IMR-90 (cell line): ENCODE data around the gene TP53AIP1. TPM values are rescaled to one million over a fixed set of nuclear protein-coding genes. Genes with fewer than 3 reads are reported as not detected.

Experiments
- ATAC-seq: fragments of 200-7000 bp; cut with Tn5 transposase; 2 replicates; pipeline ENCODE4 v1.9.1; 2020; ENCODE audit warnings: low read depth, mild to moderate bottlenecking, moderate library complexity
- BruUV-seq: library from RNA; stranded (reverse); fragments of 400-500 nt; replicated peaks from 2 replicates; lab custom pipeline; 2021; lab: Mats Ljungman, UMichigan
- CTCF ChIA-PET: fragments of 300-600 bp; formaldehyde crosslinking; extraction: SDS; loops from one replicate; lab custom pipeline; 2021; ENCODE audit warnings: antibody characterized with exemption; lab: Yijun Ruan, JAX
- POLR2A ChIA-PET: fragments of 300-600 bp; sonication (Branson Sonifier 250); formaldehyde crosslinking; loops from one replicate; lab custom pipeline; 2022; ENCODE audit warnings: antibody characterized with exemption; ENCODE audit not compliant: unreplicated experiment; lab: Charles Lee
- DNase-seq: peaks from one replicate; pipeline ENCODE4 v3.0.0; 2013
- H2AFZ ChIP-seq: replicated peaks from 2 replicates; pipeline ENCODE3; 2013; ENCODE audit warnings: low read length, mild to moderate bottlenecking; ENCODE audit not compliant: poor library complexity
- H2AK5ac ChIP-seq: 2 replicates; pipeline ENCODE4 v1.6.1; 2013; ENCODE audit warnings: low read depth, low read length, inconsistent platforms
- H2AK9ac ChIP-seq: replicated peaks from 2 replicates; pipeline ENCODE3; 2013; ENCODE audit warnings: mild to moderate bottlenecking, low read depth, low read length, moderate library complexity; ENCODE audit not compliant: poor library complexity
- H2BK120ac ChIP-seq: 2 replicates; pipeline ENCODE4 v1.6.1; 2013; ENCODE audit warnings: low read depth, low read length, inconsistent platforms
- H2BK15ac ChIP-seq: 3 replicates; pipeline ENCODE4 v1.6.1; 2013; ENCODE audit warnings: low read depth, low read length, inconsistent platforms
- H2BK20ac ChIP-seq: 2 replicates; pipeline ENCODE4 v1.6.1; 2013; ENCODE audit warnings: low read depth, mild to moderate bottlenecking, inconsistent platforms, low read length, moderate library complexity
- H2BK5ac ChIP-seq: 2 replicates; pipeline ENCODE4 v1.6.1; 2013; ENCODE audit warnings: mild to moderate bottlenecking, low read depth, low read length, inconsistent platforms; ENCODE audit not compliant: poor library complexity, severe bottlenecking
- H3K14ac ChIP-seq: replicated peaks from 2 replicates; pipeline ENCODE4 v1.6.1; 2013; ENCODE audit warnings: low read depth, low read length, inconsistent platforms
- H3K18ac ChIP-seq: 2 replicates; pipeline ENCODE4 v1.6.1; 2013; ENCODE audit warnings: low read depth, low read length, control low read depth
- H3K23ac ChIP-seq: 2 replicates; pipeline ENCODE4 v1.6.1; 2013; ENCODE audit warnings: low read depth, low read length, inconsistent platforms
- H3K27ac ChIP-seq: 2 replicates; pipeline ENCODE4 v1.5.1; 2013; ENCODE audit warnings: mild to moderate bottlenecking, control low read depth, low read length; ENCODE audit not compliant: insufficient read depth
- H3K27me3 ChIP-seq: 2 replicates; pipeline ENCODE4 v1.6.1; 2013; ENCODE audit warnings: low read length; ENCODE audit not compliant: control insufficient read depth, insufficient read depth
- H3K36me3 ChIP-seq: 2 replicates; pipeline ENCODE4 v1.6.1; 2013; ENCODE audit warnings: low read length, mixed read lengths; ENCODE audit not compliant: control insufficient read depth, insufficient read depth
- H3K4ac ChIP-seq: 2 replicates; pipeline ENCODE4 v1.6.1; 2013; ENCODE audit warnings: low read depth, low read length, inconsistent platforms
- H3K4me1 ChIP-seq: 2 replicates; pipeline ENCODE4 v1.6.1; 2013; ENCODE audit warnings: low read length, mixed read lengths; ENCODE audit not compliant: control insufficient read depth, insufficient read depth
- H3K4me2 ChIP-seq: 2 replicates; pipeline ENCODE4 v1.6.1; 2013; ENCODE audit warnings: low read depth, mild to moderate bottlenecking, control low read depth, low read length, moderate library complexity
- H3K4me3 ChIP-seq: 2 replicates; pipeline ENCODE4 v1.5.1; 2013; ENCODE audit warnings: low read depth, mild to moderate bottlenecking, control low read depth, low read length, moderate library complexity; ENCODE audit not compliant: insufficient read depth
- H3K56ac ChIP-seq: 2 replicates; pipeline ENCODE4 v1.6.1; 2013; ENCODE audit warnings: low read length, inconsistent platforms; ENCODE audit not compliant: insufficient read depth; ENCODE audit errors: extremely low read depth
- H3K79me1 ChIP-seq, 2 experiments: 2 replicates each; pipeline ENCODE4 v1.6.1; 2013; ENCODE audit warnings: low read length in 2 of 2, inconsistent platforms in 1 of 2, low read depth in 1 of 2
- H3K9ac ChIP-seq: 2 replicates; pipeline ENCODE4 v1.6.1; 2013; ENCODE audit warnings: low read depth, low read length, control low read depth
- H3K9me1 ChIP-seq: 2 replicates; pipeline ENCODE4 v1.6.1; 2013; ENCODE audit warnings: low read length, inconsistent platforms; ENCODE audit not compliant: insufficient read depth
- H3K9me3 ChIP-seq: 2 replicates; pipeline ENCODE4 v1.6.1; 2013; ENCODE audit warnings: low read length; ENCODE audit not compliant: control insufficient read depth, insufficient read depth
- H4K20me1 ChIP-seq: 2 replicates; pipeline ENCODE4 v1.6.1; 2013; ENCODE audit warnings: low read length, inconsistent platforms; ENCODE audit not compliant: insufficient read depth
- H4K5ac ChIP-seq: 2 replicates; pipeline ENCODE4 v1.6.1; 2013; ENCODE audit warnings: mild to moderate bottlenecking, low read depth, low read length, control low read depth
- H4K8ac ChIP-seq, 2 experiments: 2 replicates each; pipeline ENCODE4 v1.6.1; 2013; ENCODE audit warnings: low read depth in 2 of 2, low read length in 2 of 2, control low read depth in 1 of 2, inconsistent platforms in 1 of 2
- H4K91ac ChIP-seq: 2 replicates; pipeline ENCODE4 v1.6.1; 2013; ENCODE audit warnings: low read depth, low read length, inconsistent platforms; ENCODE audit not compliant: insufficient read depth
- BHLHE40 ChIP-seq: fragments of 150-350 bp; IDR thresholded peaks from 2 replicates; pipeline ENCODE4 v1.6.1; 2016; ENCODE audit warnings: mild to moderate bottlenecking, low read depth, low read length
- CEBPB ChIP-seq: IDR thresholded peaks from 2 replicates; pipeline ENCODE4 v1.6.1; 2012; ENCODE audit warnings: low read depth, low read length, improper control_type of control experiment
- CHD1 ChIP-seq: IDR thresholded peaks from 2 replicates; pipeline ENCODE4 v1.6.1; 2012; ENCODE audit warnings: low read depth, low read length, improper control_type of control experiment
- CTCF ChIP-seq: conservative IDR thresholded peaks from 2 replicates; pipeline ENCODE4 v1.5.1; 2012; ENCODE audit warnings: mild to moderate bottlenecking, low read depth, low read length, improper control_type of control experiment
- ELK1 ChIP-seq: fragments of 150-350 bp; IDR thresholded peaks from 2 replicates; pipeline ENCODE4 v1.6.1; 2016; ENCODE audit warnings: low read depth, mild to moderate bottlenecking, low read length, moderate library complexity, borderline replicate concordance
- FOS ChIP-seq: fragments of 150-350 bp; IDR thresholded peaks from 2 replicates; pipeline ENCODE4 v1.6.1; 2016; ENCODE audit warnings: low read depth, low read length
- MAFK ChIP-seq: IDR thresholded peaks from 2 replicates; pipeline ENCODE4 v1.6.1; 2012; ENCODE audit warnings: low read depth, low read length, improper control_type of control experiment
- MAZ ChIP-seq: IDR thresholded peaks from 2 replicates; pipeline ENCODE4 v1.6.1; 2012; ENCODE audit warnings: low read depth, mild to moderate bottlenecking, low read length, improper control_type of control experiment, moderate library complexity, borderline replicate concordance
- NFE2L2 ChIP-seq: fragments of 150-350 bp; IDR thresholded peaks from 2 replicates; pipeline ENCODE4 v1.6.1; 2016; ENCODE audit warnings: low read depth, mild to moderate bottlenecking, low read length
- POLR2A ChIP-seq: IDR thresholded peaks from 2 replicates; pipeline ENCODE4 v1.6.1; 2012; ENCODE audit warnings: mild to moderate bottlenecking, low read depth, low read length
- RAD21 ChIP-seq: IDR thresholded peaks from 2 replicates; pipeline ENCODE4 v1.6.1; 2012; ENCODE audit warnings: low read length, improper control_type of control experiment
- RCOR1 ChIP-seq: IDR thresholded peaks from 2 replicates; pipeline ENCODE4 v1.6.1; 2012; ENCODE audit warnings: mild to moderate bottlenecking, low read length, improper control_type of control experiment; ENCODE audit not compliant: insufficient replicate concordance
- RFX5 ChIP-seq: IDR thresholded peaks from 2 replicates; pipeline ENCODE4 v1.8.0; 2012; ENCODE audit warnings: low read depth, mild to moderate bottlenecking, low read length, moderate library complexity
- SMC3 ChIP-seq: fragments of 150-350 bp; IDR thresholded peaks from 2 replicates; pipeline ENCODE4 v1.6.1; 2016; ENCODE audit warnings: low read depth, mild to moderate bottlenecking, antibody characterized with exemption, low read length, moderate library complexity
- USF2 ChIP-seq: fragments of 150-350 bp; IDR thresholded peaks from 2 replicates; pipeline ENCODE4 v1.6.1; 2017; ENCODE audit warnings: mild to moderate bottlenecking, antibody characterized with exemption, low read length, low read depth
- WGBS, 2 experiments: methylation state at CpG; one replicate each; pipeline versions ENCODE4 v1.1.5 to v1.1.7; 2013; ENCODE audit warnings: missing lambda C conversion rate in 2 of 2; ENCODE audit not compliant: insufficient read length in 1 of 2; ENCODE audit errors: extremely low coverage in 2 of 2; 5-methylcytosine and 5-hydroxymethylcytosine counted together
- dilution Hi-C: fragments of 300-500 bp; cut with HindIII; formaldehyde crosslinking; loops from one replicate; pipeline ENCODE4 v1.14.3; 2018; ENCODE audit warnings: low sequenced_read_pairs; ENCODE audit not compliant: unreplicated experiment
- in situ Hi-C: fragments of 300-500 bp; cut with MboI; formaldehyde crosslinking; loops from 3 replicates; pipeline ENCODE4 v1.14.3; 2019; ENCODE audit warnings: low sequenced_read_pairs, inconsistent platforms, mixed read lengths
- intact Hi-C: fragments of 100-400 bp; cut with micrococcal nuclease; formaldehyde crosslinking; loops from 2 replicates; pipeline ENCODE4 v1.10.0; 2022
- polyA plus RNA-seq, 3 experiments: library from polyadenylated mRNA; depleted of rRNA; stranded (reverse); fragments of >200 nt; gene quantifications; 2 replicates each; pipeline ENCODE4 v1.2.3, GENCODE V29; 2012; ENCODE audit warnings: low replicate concordance in 1 of 3
- total RNA-seq: library from RNA; depleted of rRNA; stranded (reverse); fragments of >200 nt; gene quantifications from 2 replicates; pipeline ENCODE4 v1.2.3, GENCODE V29; 2012

TP53AIP1 gene
- total and polyA plus RNA-seq, 2 of the 4 experiments (the other 2 are of a cell fraction): not detected

- Histone ChIP-seq H2AK9ac (no peak overlapping the region), H3K14ac (no peak overlapping the region), H3K4me1 (peaks cover 24% of the 10 kb centered on the region), H2BK5ac (peak overlapping the region; percentile 29), H2BK20ac (peak overlapping the region; percentile 42; the same call in 1 of the 2 replicates), H3K4me2 (peak overlapping the region; percentile 64; the same call in 1 of the 2 replicates), H3K79me1 (no peaks in the 10 kb centered on the region), H3K18ac (no peak overlapping the region; the same call in 1 of the 2 replicates), H4K5ac (peak overlapping the region; percentile 66; the same call in 1 of the 2 replicates), H4K91ac (no peak overlapping the region; the same call in none of the 2 replicates), H3K9ac (no peak overlapping the region), H3K56ac (no peak overlapping the region), H4K20me1 (no peaks in the 10 kb centered on the region), H2AFZ (peak overlapping the region; percentile 90), H4K8ac (peak overlapping the region; percentile 24 to 53; a peak in 2 of 4 replicates), H2BK15ac (no peak overlapping the region), H3K27me3 (no peaks in the 10 kb centered on the region), H3K9me1 (peaks cover 3% of the 10 kb centered on the region; the same call in 1 of the 2 replicates), H3K27ac (no peak overlapping the region; the same call in 1 of the 2 replicates), H3K4ac (no peak overlapping the region; the same call in 1 of the 2 replicates), H3K36me3 (no peaks in the 10 kb centered on the region), H3K9me3 (no peaks in the 10 kb centered on the region), H3K4me3 (peak overlapping the region; percentile 42; the same call in 1 of the 2 replicates), H2BK120ac (peak overlapping the region; percentile 75), H3K23ac (no peak overlapping the region), H2AK5ac (0 out of 2 replicates have a peak overlapping the region, but pooled peaks have one; percentile 43)
- DNase-seq (no peak), ATAC-seq (peak; percentile 13)
- intact Hi-C loops (no loop called here), in situ Hi-C loops (no loop called here), dilution Hi-C loops (no loop called here)
- TF ChIP-seq NFE2L2 (no peak), RAD21 (no peak), MAZ (no peak), BHLHE40 (no peak), POLR2A (no peak), MAFK (no peak), CTCF (no peak), RCOR1 (no peak), ELK1 (no peak), CEBPB (no peak), RFX5 (no peak), SMC3 (no peak), FOS (no peak), USF2 (no peak), CHD1 (no peak)
- CTCF ChIA-PET: interaction anchor here (0.9 kb wide), 1 partner anchor 23 kb away, joined by 3 read pairs; no protein-coding TSS in a partner anchor
- no TSS peak for BruUV-seq
- no CpG with 5 or more reads among the region's 25 CpGs for WGBS, 2 experiments
- POLR2A ChIA-PET: no interaction called here
Measured at GRCh38 chr11:128904656-128905344, 37.9 kb downstream of the TP53AIP1 start.
